ENCODE results near the gene UBXN10. TPM values are rescaled to one million over a fixed set of nuclear protein-coding genes. Genes with fewer than 3 reads are reported as not detected.
A peak's percentile ranks its signal among the peaks of the same experiment; 100 is the strongest.

UBXN10 gene
- total RNA-seq, 4 donors from 2014 or later, result 0.94 to 5.7 (median 2.2) TPM

DNA sequence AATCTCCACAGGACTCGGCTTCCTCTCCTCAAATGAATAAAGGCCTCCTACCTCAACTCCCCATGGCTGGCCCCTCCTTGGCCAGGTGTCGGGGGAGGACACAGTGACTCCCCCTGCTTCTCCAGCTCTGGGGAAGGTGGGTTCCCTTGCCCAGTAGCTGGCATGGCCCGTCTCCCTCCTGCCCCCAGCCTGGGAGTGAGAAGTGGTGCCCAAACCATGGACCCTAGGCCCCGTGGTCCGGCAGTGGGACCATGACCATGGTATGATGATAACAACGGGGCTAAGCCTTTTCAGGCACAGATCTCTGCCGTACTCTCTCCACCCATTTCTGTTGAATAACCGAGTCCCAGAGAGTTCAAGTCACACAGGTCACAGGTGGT lies 35.6 kb upstream of the UBXN10 start:
- H3K4me1 ChIP-seq, result peaks cover 0 to 10% (median 3%) of the 10 kb centered on the region in 4 donors
- no peak for DNase-seq
- no peak overlapping the region for H3K4me3 ChIP-seq
- no peaks in the 10 kb centered on the region for H3K9me3 ChIP-seq
- no peak for TF ChIP-seq POLR2A (IDR thresholded peaks at IDR 0.05)
- TF ChIP-seq, protein P1, sequence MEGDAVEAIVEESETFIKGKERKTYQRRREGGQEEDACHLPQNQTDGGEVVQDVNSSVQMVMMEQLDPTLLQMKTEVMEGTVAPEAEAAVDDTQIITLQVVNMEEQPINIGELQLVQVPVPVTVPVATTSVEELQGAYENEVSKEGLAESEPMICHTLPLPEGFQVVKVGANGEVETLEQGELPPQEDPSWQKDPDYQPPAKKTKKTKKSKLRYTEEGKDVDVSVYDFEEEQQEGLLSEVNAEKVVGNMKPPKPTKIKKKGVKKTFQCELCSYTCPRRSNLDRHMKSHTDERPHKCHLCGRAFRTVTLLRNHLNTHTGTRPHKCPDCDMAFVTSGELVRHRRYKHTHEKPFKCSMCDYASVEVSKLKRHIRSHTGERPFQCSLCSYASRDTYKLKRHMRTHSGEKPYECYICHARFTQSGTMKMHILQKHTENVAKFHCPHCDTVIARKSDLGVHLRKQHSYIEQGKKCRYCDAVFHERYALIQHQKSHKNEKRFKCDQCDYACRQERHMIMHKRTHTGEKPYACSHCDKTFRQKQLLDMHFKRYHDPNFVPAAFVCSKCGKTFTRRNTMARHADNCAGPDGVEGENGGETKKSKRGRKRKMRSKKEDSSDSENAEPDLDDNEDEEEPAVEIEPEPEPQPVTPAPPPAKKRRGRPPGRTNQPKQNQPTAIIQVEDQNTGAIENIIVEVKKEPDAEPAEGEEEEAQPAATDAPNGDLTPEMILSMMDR (IDR thresholded peaks at IDR 0.05), result no peak
- no peak overlapping the region for H3K27ac ChIP-seq
- no peaks in the 10 kb centered on the region for H3K27me3 ChIP-seq
- no peaks in the 10 kb centered on the region for H3K36me3 ChIP-seq

DNA sequence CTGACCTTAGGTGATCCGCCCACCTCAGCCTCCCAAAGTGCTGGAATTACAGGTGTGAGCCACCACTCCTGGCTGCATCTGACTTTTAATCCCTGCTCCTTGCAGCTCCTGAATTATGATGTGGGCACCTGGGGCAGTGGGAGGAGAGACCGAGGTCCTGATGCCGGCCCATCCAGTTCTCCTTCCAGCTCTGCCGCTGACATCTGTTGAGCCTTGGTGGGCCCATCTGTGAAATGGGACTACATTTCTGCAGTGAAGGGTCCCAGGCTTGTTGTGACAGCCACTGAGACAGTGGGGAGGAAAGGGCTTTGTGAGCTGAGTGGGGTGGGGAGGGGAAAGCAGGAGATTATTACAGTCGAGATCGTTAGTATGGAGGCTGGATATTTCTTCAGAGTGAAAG lies 34.9 kb upstream of the UBXN10 start:
- DNase-seq, result no peak
- TF ChIP-seq, protein P1 (IDR thresholded peaks at IDR 0.05), result no peak
- no peak for TF ChIP-seq POLR2A (IDR thresholded peaks at IDR 0.05)

DNA sequence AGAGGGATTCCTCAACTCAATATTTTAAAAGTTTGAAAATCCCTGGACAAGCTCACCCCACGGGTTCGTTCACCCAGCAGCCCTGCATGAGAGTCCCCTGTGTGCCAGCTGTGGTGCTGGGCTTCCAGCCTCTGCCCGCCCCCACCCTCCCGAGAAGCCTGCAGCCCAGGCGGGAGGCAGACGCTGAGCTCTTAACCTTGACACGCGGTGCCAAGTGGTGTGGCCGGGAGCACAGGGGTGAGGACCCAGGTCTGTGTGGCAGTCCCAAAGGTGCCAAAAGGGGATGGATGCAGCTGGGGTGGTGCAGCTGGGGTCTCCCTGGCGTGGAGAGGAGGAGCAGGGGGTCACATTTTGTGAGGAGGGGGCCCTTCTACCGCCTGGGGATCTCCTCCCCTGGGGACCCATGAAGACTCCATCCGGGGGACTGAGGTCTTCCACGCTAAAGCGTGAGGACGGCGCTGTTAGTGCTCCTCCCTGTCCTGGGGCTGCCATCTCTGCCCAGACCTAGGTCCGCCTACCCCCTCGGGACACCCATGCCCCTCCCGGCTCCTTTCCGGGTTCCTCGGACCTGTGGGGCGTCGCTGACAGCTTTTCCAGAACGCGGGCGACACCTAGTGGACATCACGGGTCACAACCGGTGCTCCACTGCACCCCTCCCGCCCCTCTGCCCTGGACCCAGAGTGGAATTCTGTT lies 33.8 kb upstream of the UBXN10 start:
- no peaks in the 10 kb centered on the region for H3K36me3 ChIP-seq
- H3K27me3 ChIP-seq, result no peaks in the 10 kb centered on the region
- peak overlapping the region in 2 of 4 donors; percentile 49 to 59 for H3K27ac ChIP-seq
- DNase-seq, result peak; percentile 80 to 92 (median 86)
- peak overlapping the region; percentile 34 to 45 (median 39) for H3K4me3 ChIP-seq
- H3K4me1 ChIP-seq, result peaks cover 0 to 10% (median 3%) of the 10 kb centered on the region in 4 donors
- no peak for TF ChIP-seq POLR2A (IDR thresholded peaks at IDR 0.05)
- TF ChIP-seq, protein P1 (IDR thresholded peaks at IDR 0.05), result peak; percentile 80 to 96 (median 92)
- H3K9me3 ChIP-seq, result no peaks in the 10 kb centered on the region

More for the DNA sequence above, 34.9 kb upstream of the UBXN10 start:
- no peaks in the 10 kb centered on the region for H3K36me3 ChIP-seq
- no peaks in the 10 kb centered on the region for H3K27me3 ChIP-seq
- no peaks in the 10 kb centered on the region for H3K9me3 ChIP-seq
- no peak overlapping the region for H3K27ac ChIP-seq
- H3K4me1 ChIP-seq, result peaks cover 0 to 10% (median 3%) of the 10 kb centered on the region in 4 donors
- H3K4me3 ChIP-seq, result no peak overlapping the region

DNA sequence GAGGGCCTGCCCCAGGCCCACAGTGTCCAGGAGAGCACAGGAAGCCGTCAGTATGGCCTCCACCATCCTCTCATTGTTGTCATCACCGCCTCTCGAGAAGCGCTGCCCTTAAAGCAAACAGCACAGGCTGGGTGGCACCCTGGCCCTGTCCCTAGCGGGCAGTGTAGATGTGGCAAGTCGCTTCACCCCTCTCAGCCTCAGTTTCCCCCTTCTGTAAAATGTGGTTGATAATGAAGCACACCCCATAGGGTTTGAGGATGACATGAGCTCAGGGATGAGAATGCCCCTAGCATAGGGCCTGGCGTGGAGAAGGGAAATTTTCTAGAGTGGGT lies 33.3 kb upstream of the UBXN10 start:
- no peak for TF ChIP-seq POLR2A (IDR thresholded peaks at IDR 0.05)
- TF ChIP-seq, protein P1 (IDR thresholded peaks at IDR 0.05), result no peak
- peak overlapping the region in 2 of 4 donors; percentile 6 to 59 for H3K27ac ChIP-seq
- peak overlapping the region in 3 of 4 donors; percentile 34 to 45 (median 43) for H3K4me3 ChIP-seq
- no peaks in the 10 kb centered on the region for H3K27me3 ChIP-seq
- DNase-seq, result no peak
- no peaks in the 10 kb centered on the region for H3K9me3 ChIP-seq
- H3K4me1 ChIP-seq, result peaks cover 0 to 10% (median 3%) of the 10 kb centered on the region in 4 donors
- no peaks in the 10 kb centered on the region for H3K36me3 ChIP-seq

DNA sequence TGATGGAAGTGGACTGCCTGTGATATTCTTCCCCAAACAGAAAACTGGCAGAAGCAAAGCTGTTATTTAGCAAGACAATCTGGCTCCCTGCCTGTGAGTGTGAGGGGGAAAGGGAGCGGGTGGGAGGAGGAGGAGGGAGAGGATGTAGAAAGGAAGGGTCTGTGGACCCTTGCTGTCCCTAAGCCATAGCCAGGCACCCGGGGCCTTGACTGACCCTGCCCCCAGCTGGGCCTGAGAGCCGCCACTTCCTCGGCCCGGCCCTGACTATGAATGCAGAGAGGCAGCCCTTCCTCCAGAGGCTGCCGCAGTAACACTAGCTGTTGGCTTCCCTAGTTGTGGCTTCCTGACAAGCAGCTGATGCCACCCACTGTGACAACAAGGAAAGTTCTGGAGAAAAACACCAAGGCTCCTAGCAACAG lies 32.9 kb upstream of the UBXN10 start:
- Histone ChIP-seq H3K27ac (peak overlapping the region in 2 of 4 donors; percentile 6 to 59), H3K27me3 (no peaks in the 10 kb centered on the region), H3K9me3 (no peaks in the 10 kb centered on the region), H3K4me1 (peaks cover 0 to 10% (median 3%) of the 10 kb centered on the region in 4 donors), H3K36me3 (no peaks in the 10 kb centered on the region), H3K4me3 (no peak overlapping the region)
- no peak for TF ChIP-seq POLR2A (IDR thresholded peaks at IDR 0.05)
- TF ChIP-seq, protein P1 (IDR thresholded peaks at IDR 0.05), result no peak
- peak in 1 of 3 donors; percentile 49 for DNase-seq
